ENCODE results near the gene PROM1. TPM values are rescaled to one million over a fixed set of nuclear protein-coding genes. Genes with fewer than 3 reads are reported as not detected.
A peak's percentile ranks its signal among the peaks of the same experiment; 100 is the strongest.

The PROM1 gene
- polyA plus RNA-seq, 4 donors: 0.45 to 32.9 (median 4.8) TPM

- H3K9me3 ChIP-seq (ENCODE audit: control insufficient read depth in 2 of 2, insufficient read depth in 1 of 2, low read depth in 1 of 2, low read length in 1 of 2): no peaks in the 10 kb centered on the region
- peak in 1 of 2 donors; percentile 82 for DNase-seq
- no peak overlapping the region for H3K27ac ChIP-seq (ENCODE audit: low read depth in 1 of 3, low read length in 2 of 3)
- H3K36me3 ChIP-seq (ENCODE audit: control insufficient read depth in 3 of 3, insufficient read depth in 2 of 3, low read depth in 1 of 3, low read length in 3 of 3): no peaks in the 10 kb centered on the region
- no peak for FAIRE-seq
- no peak overlapping the region for H3K4me3 ChIP-seq (ENCODE audit: low read depth in 1 of 3, low read length in 3 of 3)
- H3K27me3 ChIP-seq (ENCODE audit: control insufficient read depth in 3 of 3, insufficient read depth in 3 of 3, low read length in 3 of 3): peaks cover 0 to 2% (median 0%) of the 10 kb centered on the region in 3 donors
- 51 to 63% (median 63%) methylated on average over 4 of the region's 4 CpGs for WGBS, 3 donors
- H3K4me1 ChIP-seq (ENCODE audit: control insufficient read depth in 3 of 3, insufficient read depth in 2 of 3, low read depth in 1 of 3, low read length in 2 of 3): peaks cover 0 to 7% (median 6%) of the 10 kb centered on the region in 3 donors
Measured at GRCh38 chr4:15920723-15921591, 162.9 kb downstream of the PROM1 start.

- Histone ChIP-seq H3K4me1 (ENCODE audit: control insufficient read depth in 3 of 3, insufficient read depth in 2 of 3, low read depth in 1 of 3, low read length in 2 of 3) (peaks cover 0 to 7% (median 6%) of the 10 kb centered on the region in 3 donors), H3K36me3 (ENCODE audit: control insufficient read depth in 3 of 3, insufficient read depth in 2 of 3, low read depth in 1 of 3, low read length in 3 of 3) (no peaks in the 10 kb centered on the region), H3K9me3 (ENCODE audit: control insufficient read depth in 2 of 2, insufficient read depth in 1 of 2, low read depth in 1 of 2, low read length in 1 of 2) (peaks cover 0 to 3% of the 10 kb centered on the region in 2 donors), H3K27me3 (ENCODE audit: control insufficient read depth in 3 of 3, insufficient read depth in 3 of 3, low read length in 3 of 3) (no peaks in the 10 kb centered on the region), H3K27ac (ENCODE audit: low read depth in 1 of 3, low read length in 2 of 3) (peak overlapping the region in 2 of 3 donors; percentile 70 to 78), H3K4me3 (ENCODE audit: low read depth in 1 of 3, low read length in 3 of 3) (no peak overlapping the region)
- WGBS, 3 donors: 14 to 50% (median 17%) methylated on average over 4 of the region's 4 CpGs
- FAIRE-seq (no peak), DNase-seq (peak; percentile 9 to 97)
Measured at GRCh38 chr4:15918484-15919129, 165.2 kb downstream of the PROM1 start.

Other genes starting within 250 kb of the PROM1 start
- gene FGFBP1, start 145.3 kb downstream of the PROM1 start, polyA plus RNA-seq: 1 to 10 TPM in 2 of 4 donors, under 1 TPM in 1, not detected in 1; 0.89 to 4.7 (median 1.6) TPM
- gene FGFBP2, start 120.8 kb downstream of the PROM1 start, polyA plus RNA-seq: 1 to 10 TPM in 1 of 4 donors, not detected in 3; 3.8 TPM
- gene TAPT1, start 142.4 kb upstream of the PROM1 start, polyA plus RNA-seq: 10 to 100 TPM in 2 of 4 donors, 1 to 10 TPM in 2; 7.3 to 22.3 (median 13.6) TPM

Data from small intestine (tissue), 7 donors.